Esophagus squamous epithelium (tissue), 4 donors: ENCODE data around the gene FHIT.

ENCODE experiments used
- POLR2A ChIP-seq, 4 donors: fragments of 450-650 bp; IDR thresholded peaks; one replicate each; pipeline ENCODE4 v1.6.1; 2017; ENCODE audit warnings: antibody characterized with exemption in 4 of 4, mild to moderate bottlenecking in 4 of 4, moderate library complexity in 3 of 4
- TF ChIP-seq, protein P1 (sequence below), 6 experiments: fragments of 450-650 bp in 4 of 6; fragments of 200-600 bp in 2 of 6; sonication (generic) in 2 of 6; IDR thresholded peaks; one replicate each; pipeline ENCODE4 v1.5.1; 2016 to 2019; ENCODE audit warnings: antibody characterized with exemption in 6 of 6, mild to moderate bottlenecking in 4 of 6, moderate library complexity in 4 of 6

DNA sequence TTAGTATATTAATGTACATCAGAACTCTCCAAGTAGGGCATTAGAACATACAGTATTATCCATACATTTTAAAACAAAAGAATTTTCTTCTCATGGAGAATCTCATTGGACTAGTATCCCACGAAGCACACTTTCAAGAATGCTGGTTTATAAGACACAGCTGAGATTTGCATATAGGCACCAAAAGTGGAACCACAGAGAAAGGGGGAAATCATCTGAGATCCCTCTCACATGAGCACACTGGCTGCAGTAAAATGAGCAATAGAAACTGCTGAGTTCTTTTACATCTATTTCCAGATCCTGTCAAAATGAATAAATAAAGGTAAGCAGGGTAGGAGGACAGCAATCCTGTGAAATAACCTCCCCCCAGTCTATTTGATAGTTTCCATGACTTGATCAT, 665.3 kb downstream of the FHIT start:
- TF ChIP-seq POLR2A (IDR thresholded peaks at IDR 0.05) = no peak
- TF ChIP-seq, protein P1, sequence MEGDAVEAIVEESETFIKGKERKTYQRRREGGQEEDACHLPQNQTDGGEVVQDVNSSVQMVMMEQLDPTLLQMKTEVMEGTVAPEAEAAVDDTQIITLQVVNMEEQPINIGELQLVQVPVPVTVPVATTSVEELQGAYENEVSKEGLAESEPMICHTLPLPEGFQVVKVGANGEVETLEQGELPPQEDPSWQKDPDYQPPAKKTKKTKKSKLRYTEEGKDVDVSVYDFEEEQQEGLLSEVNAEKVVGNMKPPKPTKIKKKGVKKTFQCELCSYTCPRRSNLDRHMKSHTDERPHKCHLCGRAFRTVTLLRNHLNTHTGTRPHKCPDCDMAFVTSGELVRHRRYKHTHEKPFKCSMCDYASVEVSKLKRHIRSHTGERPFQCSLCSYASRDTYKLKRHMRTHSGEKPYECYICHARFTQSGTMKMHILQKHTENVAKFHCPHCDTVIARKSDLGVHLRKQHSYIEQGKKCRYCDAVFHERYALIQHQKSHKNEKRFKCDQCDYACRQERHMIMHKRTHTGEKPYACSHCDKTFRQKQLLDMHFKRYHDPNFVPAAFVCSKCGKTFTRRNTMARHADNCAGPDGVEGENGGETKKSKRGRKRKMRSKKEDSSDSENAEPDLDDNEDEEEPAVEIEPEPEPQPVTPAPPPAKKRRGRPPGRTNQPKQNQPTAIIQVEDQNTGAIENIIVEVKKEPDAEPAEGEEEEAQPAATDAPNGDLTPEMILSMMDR (IDR thresholded peaks at IDR 0.05) = no peak
